HL-60 (cell line): Measurements from ENCODE around the gene HMX2.

Source experiments
- DNase-seq, 2 experiments: peaks; one replicate each; pipeline ENCODE4 v3.0.0-alpha.2; 2010 to 2020; ENCODE audit warnings: low read depth in 1 of 2, low spot score in 1 of 2
- H3K27ac ChIP-seq: fragments of 250-450 bp; sonication (Bioruptor Pico); replicated peaks from 2 replicates; pipeline ENCODE4 v1.5.1; 2020; ENCODE audit warnings: mild to moderate bottlenecking, moderate library complexity
- H3K27me3 ChIP-seq: fragments of 250-450 bp; sonication (Bioruptor Pico); 2 replicates; pipeline ENCODE4 v1.5.1; 2021; ENCODE audit warnings: mild to moderate bottlenecking, moderate library complexity; ENCODE audit not compliant: insufficient read depth, poor library complexity, severe bottlenecking
- H3K4me3 ChIP-seq: replicated peaks from 2 replicates; pipeline ENCODE4 v1.5.1; 2011; ENCODE audit warnings: mild to moderate bottlenecking, control low read depth, low read length; ENCODE audit not compliant: insufficient read depth
- CTCF ChIP-seq: IDR thresholded peaks from one replicate; pipeline ENCODE4 v1.5.1; 2011; ENCODE audit warnings: low read length, control low read depth, inconsistent platforms; ENCODE audit not compliant: insufficient read depth
- GABPA ChIP-seq: IDR thresholded peaks from 2 replicates; pipeline ENCODE4 v1.6.1; 2012; ENCODE audit warnings: low read depth
- POLR2AphosphoS5 ChIP-seq: IDR thresholded peaks from 2 replicates; pipeline ENCODE4 v1.6.1; 2012; ENCODE audit warnings: low read depth
- REST ChIP-seq: IDR thresholded peaks from 2 replicates; pipeline ENCODE4 v1.6.1; 2012; ENCODE audit warnings: low read depth; ENCODE audit not compliant: insufficient replicate concordance
- SPI1 ChIP-seq: IDR thresholded peaks from 2 replicates; pipeline ENCODE4 v1.6.1; 2012; ENCODE audit warnings: low read depth, mild to moderate bottlenecking, borderline replicate concordance

HMX2 gene

GRCh38 chr10:123187781-123188180, 39.8 kb downstream of the HMX2 start:
- TF ChIP-seq POLR2AphosphoS5 = no peak
- Histone ChIP-seq H3K27me3 (no peaks in the 10 kb centered on the region), H3K27ac (no peak overlapping the region), H3K4me3 (no peak overlapping the region)
- no peak for DNase-seq

GRCh38 chr10:123191886-123192285, 44.0 kb downstream of the HMX2 start:
- Histone ChIP-seq H3K27ac (no peak overlapping the region), H3K4me3 (no peak overlapping the region), H3K27me3 (no peaks in the 10 kb centered on the region)
- DNase-seq = no peak
- TF ChIP-seq GABPA (no peak), CTCF (no peak), SPI1 (no peak), POLR2AphosphoS5 (no peak)

- H3K27me3 ChIP-seq = no peaks in the 10 kb centered on the region
- no peak overlapping the region for H3K4me3 ChIP-seq
- TF ChIP-seq POLR2AphosphoS5 (no peak), SPI1 (no peak), GABPA (no peak), REST (no peak), CTCF (no peak)
- DNase-seq = no peak
- no peak overlapping the region for H3K27ac ChIP-seq
Observed at GRCh38 chr10:123194056-123194455, 46.1 kb downstream of the HMX2 start.
